ENCODE results near the gene FSTL5.

DNA sequence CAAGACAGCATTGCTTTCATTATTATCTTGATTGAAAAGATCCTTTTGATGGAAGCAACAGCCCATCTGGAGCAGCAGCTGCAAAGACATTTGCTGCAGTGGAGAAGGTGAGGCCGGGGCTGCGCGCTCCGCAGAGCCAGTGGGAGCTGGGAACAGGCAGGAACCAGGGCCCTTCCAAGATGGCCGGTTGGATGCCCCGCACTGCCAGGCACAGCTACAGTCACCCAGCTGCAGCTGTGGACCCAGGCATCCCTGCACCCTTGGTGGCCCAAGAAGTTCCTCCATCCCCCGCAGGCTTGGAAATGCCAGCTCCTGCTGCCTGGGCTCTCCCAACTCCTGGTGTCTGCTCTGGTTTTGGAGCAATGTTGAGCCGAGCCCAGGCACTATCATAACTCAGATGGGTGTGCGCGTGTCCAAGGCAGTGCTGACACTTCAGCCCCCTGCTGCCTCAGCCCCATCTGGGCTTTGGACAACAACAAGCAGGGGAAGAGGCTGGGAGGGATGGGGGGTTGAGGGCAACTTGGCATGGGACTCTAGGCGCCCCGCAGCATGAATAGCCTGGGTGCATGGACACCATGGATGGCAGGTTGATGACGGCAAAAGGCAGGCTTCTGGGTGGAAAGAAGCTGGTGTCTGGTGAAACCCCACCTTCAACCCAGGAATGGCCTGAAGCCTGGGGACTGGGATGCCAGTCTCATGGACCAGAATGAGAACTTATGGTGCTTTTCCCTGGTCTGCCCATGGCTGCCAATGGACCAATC is 371.8 kb downstream of the FSTL5 start:
- TF ChIP-seq, protein P1, sequence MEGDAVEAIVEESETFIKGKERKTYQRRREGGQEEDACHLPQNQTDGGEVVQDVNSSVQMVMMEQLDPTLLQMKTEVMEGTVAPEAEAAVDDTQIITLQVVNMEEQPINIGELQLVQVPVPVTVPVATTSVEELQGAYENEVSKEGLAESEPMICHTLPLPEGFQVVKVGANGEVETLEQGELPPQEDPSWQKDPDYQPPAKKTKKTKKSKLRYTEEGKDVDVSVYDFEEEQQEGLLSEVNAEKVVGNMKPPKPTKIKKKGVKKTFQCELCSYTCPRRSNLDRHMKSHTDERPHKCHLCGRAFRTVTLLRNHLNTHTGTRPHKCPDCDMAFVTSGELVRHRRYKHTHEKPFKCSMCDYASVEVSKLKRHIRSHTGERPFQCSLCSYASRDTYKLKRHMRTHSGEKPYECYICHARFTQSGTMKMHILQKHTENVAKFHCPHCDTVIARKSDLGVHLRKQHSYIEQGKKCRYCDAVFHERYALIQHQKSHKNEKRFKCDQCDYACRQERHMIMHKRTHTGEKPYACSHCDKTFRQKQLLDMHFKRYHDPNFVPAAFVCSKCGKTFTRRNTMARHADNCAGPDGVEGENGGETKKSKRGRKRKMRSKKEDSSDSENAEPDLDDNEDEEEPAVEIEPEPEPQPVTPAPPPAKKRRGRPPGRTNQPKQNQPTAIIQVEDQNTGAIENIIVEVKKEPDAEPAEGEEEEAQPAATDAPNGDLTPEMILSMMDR (IDR thresholded peaks at IDR 0.05), result no peak
- TF ChIP-seq POLR2A (IDR thresholded peaks at IDR 0.05), result no peak
